Superior temporal gyrus (tissue), 1 donor: ENCODE results near the gene PRKCA.

Experiments used
- DNase-seq: peaks from one replicate; pipeline ENCODE4 v3.0.0-alpha.2; 2016; ENCODE audit errors: extremely low spot score

PRKCA gene

DNA sequence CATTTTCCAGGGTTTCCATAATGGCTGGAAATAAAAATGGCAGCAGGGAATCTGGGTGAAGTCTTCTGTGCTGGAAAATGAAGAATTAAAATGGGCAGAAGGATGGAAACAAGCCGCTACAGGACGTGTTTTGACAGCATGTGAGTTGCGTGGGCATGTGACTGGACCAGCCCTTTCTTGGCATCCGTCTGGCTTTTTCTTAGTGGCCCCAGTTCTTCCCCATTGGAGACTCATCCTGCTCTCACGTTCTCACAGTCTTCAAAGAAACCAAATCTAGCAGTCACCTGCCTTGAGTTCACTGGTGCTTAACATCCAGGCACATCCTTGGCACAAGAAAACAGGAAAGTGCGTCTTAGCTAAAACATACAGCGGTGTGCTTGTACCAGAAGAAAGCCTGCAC, 352.4 kb downstream of the PRKCA start:
- no peak for DNase-seq

GRCh38 chr17:66655461-66655860, 353.0 kb downstream of the PRKCA start:
- no peak for DNase-seq

DNA sequence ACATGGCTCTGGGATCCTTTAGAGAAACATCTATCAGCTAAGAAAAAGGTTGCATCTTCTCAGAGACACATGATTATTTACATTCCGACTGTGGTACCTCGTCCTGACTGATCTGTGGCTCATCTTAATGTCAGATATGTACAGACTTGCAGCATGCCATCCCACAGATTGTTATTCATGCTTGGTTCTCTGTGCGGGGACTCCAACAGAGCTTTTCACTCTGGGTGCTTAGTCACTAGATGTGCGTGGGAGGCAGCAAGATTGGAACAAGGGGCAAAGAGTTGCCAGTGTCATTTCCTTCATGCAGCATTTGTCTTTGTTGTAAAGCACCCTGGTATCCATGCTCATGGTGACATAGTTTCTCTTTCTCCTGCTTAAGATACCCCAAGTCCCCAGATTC, 353.4 kb downstream of the PRKCA start:
- DNase-seq, result peak; percentile 55

- DNase-seq, result no peak
These were observed 359.2 kb downstream of the PRKCA start for GRCh38 chr17:66661411-66662256.

DNA sequence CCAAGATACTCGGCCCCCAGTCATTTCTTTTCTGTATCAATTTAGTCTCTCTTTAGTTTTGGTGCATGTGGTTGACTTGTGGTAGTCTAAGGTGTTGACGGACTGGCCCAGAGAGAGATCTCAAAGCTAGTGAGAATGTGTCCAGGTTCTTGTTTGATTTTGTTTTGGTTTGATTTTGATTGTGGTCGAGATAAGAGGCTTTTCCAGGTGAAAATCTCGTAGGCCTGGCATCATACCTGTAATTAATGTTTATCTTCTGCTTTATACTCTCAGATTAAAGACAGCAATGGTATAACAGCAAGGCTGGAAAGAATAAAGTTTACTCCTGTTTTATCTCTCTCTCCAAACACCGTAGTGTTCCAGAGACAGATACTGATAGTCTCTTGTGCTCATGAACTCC, 360.1 kb downstream of the PRKCA start:
- no peak for DNase-seq

DNA sequence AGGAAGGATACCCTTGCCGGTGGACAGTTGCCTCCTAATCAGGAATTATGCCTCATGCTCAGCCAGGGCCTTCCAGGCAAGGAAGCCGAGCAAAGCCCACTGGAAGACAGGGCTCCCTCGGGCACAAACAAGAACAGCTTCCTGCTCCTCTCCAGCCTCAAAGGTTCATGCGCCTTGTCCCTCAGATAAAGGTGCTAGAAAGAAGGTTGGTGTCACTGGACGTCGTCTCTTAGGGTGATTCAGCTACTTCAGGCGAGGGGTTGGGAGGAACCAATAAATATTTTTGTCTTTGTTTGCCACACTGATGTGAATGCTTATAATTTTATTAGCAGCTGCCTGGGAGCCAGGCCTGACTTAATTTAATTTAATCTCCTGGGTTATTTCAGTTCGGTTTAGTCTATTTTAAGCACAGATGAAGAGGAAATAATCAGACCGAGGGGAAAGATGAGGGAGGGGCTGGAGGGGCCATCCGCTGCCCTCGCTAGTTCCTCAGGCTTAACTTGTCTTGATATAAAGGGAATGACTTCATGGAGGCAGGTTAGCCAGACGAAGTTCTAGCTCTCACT, 360.7 kb downstream of the PRKCA start:
- DNase-seq, result no peak

DNA sequence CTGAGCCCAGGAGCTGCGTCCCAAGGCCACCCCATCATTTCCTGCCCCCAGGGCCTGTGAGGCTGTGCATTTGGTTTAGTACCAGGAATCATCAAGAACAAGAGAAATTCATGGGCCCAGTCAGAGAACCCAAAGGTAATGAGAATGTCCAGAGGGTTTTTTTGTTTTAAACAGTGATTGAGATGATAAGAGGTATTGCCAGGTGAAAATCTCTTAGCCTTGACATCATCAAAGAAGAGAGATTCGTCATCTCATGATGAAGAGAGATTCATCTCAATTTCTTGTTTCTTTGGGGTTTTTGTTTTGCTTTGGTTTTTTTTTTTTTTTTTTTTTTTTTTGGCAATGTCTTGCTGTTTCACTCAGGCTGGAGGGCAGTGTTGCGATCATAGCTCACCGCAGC, 361.9 kb downstream of the PRKCA start:
- DNase-seq, result no peak

GRCh38 chr17:66665194-66665593, 362.8 kb downstream of the PRKCA start:
- no peak for DNase-seq

DNA sequence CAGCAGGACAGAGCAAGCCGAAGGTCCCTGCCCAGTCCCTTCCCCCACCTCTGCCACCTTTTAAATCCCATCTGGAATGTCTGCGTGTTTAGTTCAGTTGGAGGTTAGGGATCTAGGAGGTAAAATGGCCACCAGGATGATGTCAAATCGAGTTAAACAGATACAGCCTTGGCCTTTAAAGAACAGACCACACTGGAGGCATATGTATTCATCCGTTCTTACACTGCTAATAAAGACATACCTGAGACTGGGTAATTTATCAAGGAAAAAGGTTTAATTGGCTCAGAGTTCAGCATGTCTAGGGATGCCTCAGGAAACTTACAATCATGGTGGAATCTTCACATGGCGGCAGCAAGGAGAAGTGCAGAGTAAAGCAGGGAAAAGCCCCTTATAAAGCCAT, 364.7 kb downstream of the PRKCA start:
- no peak for DNase-seq

GRCh38 chr17:66667491-66668030, 365.1 kb downstream of the PRKCA start:
- no peak for DNase-seq

DNA sequence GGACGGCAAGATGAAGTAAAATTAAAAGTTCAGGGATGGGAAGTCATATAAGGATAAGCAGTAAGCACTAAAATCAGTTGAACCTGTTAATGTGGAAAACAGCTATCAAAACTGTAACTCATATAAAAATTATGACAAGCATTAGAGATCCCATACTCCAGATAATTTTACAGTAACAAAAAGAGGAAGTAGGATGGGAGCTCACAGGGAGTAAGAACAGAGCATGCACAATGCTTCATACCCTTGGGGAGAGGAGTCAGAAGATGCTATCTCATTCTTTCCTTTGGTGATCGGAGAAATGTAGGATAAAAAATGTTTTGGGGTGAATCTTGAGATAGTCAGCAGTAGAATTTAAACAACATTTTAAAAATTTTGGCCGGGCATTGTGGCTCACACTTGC, 367.8 kb downstream of the PRKCA start:
- no peak for DNase-seq

GRCh38 chr17:66671156-66671555, 368.7 kb downstream of the PRKCA start:
- no peak for DNase-seq

DNA sequence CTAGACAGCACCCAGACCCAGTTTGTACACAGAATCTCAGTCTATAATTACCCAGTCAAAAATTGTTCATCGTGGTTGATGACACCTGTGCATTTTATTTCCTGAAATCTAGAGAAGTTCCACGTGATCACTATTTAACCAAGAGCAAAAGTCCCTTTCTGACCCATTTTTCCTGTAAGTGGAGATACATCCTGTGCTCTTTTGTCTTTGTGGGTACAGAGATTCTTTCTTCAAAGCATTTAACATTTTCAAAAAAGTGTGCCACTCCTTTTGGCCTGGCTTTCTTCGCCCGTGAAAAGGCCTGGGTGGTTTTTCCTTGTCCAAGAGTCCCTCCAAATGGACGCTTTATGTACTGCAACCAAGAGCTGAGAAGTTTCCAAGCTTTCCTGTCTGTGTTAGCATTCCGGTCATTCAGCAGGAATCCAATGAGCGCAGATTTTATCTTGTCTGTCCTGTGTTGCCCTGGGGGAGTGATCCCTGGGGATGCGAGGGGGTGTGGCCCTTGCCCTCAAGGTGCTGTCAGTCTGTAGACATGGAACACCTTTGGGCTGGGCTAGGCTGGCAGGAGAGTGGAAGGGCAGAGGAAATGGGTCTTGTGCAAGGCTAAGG, 371.4 kb downstream of the PRKCA start:
- peak; percentile 92 for DNase-seq

GRCh38 chr17:66675273-66675990, 373.0 kb downstream of the PRKCA start:
- no peak for DNase-seq

GRCh38 chr17:66675991-66676371, 373.6 kb downstream of the PRKCA start:
- peak; percentile 61 for DNase-seq

- no peak for DNase-seq
These were observed 374.0 kb downstream of the PRKCA start for GRCh38 chr17:66676421-66676820.

DNA sequence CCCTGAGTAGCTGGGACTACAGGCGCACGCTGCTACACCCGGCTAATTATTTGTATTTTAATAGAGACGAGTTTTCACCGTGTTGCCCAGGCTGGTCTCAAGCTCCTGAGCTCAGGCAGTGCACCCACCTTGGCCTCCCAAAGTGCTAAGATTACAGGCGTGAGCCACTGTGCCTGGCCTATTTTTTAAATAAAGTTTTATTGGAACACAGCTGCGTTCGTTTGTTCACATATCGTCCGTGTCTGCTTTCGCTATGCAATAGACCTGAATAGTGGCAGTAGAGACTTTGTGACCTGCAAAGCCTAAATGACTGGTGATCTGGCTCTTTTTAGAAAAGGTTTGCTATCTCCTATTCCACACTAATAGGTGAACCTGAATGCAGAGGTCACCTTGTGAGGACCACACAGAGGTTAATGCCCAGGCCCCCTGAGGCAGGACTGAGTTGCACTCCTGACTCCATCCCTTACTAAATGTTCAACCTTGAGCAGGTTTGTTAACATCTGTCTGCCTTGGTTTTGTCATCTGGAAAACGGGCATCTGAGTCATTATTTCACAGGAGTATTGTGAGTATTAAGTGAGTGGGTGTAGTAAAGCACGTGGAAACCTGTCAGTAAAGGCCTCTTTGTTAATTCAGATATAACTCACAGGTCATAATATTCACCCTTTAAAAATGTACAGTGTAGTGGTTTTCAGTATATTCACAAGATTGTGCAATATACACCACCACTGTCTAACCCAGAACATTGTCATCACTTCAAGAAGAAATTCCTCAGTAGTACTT, 375.0 kb downstream of the PRKCA start:
- no peak for DNase-seq

GRCh38 chr17:66678061-66678460, 375.6 kb downstream of the PRKCA start:
- no peak for DNase-seq

DNA sequence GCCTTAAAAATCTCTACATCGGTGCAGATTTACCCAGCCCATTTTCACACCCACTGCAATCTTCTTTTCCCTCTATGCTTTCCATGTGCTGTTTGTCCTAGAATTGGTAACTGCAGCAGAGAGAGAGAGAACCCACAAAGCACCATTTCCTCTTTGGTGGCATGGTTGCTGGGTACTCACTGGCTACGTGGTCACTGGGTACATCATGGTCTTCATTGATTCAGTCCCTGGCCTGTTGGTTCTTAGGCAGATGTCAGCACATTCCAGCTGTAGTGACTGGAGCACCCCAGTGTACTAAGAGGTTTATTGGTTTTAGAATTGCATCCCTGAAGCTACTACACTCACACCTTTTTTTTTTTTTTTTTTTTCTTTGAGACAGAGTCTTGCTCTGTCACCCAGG, 376.4 kb downstream of the PRKCA start:
- DNase-seq, result no peak

DNA sequence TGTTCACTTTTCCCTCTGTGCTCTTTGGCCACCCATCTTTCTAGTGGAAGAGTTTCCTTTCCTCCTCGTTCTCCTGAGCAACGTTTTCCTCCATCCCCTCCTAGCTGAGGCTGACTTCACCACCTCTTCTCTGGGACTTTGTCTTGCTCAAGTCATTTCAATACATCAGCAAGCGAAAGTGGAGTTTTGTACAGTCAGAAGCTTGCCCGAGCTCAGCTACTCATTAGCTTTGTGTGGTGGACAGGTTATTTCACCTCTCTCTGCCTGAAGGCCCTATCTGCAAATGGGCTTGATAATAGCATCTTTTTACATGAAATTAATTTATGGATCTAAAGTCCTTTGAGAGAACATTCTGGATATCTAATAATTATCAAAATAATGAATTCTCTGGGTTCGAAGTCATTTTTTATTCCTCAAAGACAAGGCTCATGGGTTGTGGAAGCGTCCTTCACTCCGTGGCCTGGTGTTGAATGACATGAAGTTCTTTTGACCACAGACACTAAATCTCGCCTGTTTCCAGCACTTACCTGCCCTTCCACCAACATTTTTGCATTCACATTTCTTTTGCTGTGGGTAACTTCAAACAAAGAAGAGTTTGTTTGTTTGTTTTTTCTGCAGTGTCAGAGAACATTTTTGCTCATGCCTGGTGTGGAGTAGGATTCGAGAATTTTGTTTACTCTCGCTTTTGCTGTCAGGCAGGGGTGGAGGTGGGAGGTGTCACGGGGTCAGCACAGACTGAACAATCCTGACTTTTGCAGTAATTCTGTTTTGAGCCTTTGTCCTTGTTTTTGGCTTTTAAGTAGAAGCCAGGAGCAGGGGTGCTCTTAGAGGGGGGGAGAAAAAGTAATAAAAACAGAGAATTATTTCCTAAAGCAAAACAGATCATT, 377.5 kb downstream of the PRKCA start:
- DNase-seq, result no peak
